Measurements from ENCODE around the gene ZNF747.
A peak's percentile ranks its signal among the peaks of the same experiment; 100 is the strongest.
"Not testable (repeated sequence)": the region's sequence is repeated elsewhere in the genome, so short reads cannot be mapped to it uniquely, and the experiment has no call there.

The ZNF747 gene

DNA sequence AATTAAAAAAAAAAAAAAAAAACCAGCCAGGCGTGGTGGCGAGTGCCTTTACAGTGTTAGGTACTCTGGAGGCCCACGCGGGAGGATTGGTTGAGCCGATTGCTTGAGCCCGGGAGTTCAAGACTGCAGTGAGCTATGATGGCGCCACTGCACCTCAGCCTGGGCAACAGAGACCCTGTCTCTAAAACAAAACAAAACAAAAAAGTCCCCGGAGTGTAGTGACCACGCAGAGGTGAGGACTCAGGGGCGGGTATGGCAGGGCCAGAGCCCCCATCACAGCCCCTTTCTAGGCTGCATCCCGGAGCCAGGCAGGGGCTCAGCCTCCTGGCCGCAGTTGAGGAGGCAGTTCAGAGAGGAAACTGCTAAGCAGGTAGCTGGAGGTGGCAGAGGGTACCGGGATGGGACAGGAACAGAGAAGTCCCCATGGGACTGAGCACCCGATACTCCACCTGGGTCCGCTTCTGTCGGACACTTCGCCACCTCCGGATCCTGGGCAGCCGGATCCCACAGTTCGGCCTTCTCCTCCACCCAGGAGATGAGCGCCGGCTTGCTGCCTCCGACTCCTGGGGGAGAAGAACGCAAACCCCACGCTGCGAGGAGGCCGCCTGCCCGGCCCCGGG, 800 bp downstream of the ZNF747 start:
- no peak for DNase-seq

DNA sequence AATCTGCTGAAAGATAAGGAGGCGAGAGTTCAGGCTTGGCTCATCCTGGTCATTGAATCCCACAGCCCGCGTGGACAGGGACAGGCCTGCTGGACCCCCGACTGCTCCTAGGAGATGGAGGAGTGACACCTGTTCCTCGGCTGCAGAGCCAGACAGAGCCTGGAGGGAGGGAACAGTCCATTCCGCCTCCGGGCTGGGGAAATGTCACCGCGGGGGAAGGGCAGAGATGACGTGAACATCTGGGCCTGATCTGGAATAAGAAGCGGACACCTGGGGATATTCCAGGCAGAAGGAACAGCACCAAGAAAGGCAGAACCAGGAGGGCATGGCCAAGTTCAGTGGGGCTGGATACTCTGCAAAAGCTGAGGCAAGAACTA, 1.5 kb downstream of the ZNF747 start:
- no peak for DNase-seq

DNA sequence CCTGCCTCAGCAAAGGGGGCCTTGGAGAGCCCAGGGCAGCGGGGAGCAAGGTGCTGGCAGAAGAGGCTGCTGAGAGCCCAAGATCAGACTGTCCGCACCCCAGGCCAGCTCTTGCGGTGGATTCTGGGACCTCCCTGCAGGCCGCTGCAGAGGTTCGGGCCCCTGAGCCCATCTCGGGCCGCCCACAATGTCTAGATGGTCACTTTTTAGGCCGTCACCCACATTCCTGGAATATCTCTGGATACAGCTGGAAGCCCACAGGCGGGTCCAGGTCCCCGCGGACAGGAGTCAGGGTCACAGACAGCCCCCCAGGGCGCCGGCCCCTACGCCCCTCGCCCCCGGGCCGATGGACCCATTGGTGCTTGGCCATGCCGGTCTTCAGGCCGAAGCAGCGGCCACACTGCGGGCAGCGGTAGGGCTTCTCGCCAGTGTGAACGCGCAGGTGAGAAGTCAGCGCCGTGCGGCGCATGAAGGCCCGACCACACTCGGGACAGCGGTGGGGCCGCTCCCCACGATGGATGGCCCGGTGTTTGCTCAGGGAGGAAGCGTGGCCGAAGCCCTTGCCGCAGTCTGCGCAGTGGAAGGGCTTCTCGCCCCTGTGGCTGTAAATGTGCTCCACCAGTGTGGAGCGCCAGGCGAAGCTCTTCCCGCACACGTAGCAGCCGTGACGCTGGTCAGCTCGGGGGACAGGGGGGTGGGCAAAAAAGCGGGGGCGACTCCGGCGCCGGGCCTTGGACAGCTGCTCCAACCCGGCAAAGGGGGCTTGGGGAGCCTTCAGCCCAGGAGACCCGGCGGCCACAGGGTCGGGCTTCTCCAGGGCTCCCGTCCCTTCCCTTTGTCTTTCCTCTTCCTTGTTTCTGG, 2.1 kb downstream of the ZNF747 start:
- no peak for DNase-seq

DNA sequence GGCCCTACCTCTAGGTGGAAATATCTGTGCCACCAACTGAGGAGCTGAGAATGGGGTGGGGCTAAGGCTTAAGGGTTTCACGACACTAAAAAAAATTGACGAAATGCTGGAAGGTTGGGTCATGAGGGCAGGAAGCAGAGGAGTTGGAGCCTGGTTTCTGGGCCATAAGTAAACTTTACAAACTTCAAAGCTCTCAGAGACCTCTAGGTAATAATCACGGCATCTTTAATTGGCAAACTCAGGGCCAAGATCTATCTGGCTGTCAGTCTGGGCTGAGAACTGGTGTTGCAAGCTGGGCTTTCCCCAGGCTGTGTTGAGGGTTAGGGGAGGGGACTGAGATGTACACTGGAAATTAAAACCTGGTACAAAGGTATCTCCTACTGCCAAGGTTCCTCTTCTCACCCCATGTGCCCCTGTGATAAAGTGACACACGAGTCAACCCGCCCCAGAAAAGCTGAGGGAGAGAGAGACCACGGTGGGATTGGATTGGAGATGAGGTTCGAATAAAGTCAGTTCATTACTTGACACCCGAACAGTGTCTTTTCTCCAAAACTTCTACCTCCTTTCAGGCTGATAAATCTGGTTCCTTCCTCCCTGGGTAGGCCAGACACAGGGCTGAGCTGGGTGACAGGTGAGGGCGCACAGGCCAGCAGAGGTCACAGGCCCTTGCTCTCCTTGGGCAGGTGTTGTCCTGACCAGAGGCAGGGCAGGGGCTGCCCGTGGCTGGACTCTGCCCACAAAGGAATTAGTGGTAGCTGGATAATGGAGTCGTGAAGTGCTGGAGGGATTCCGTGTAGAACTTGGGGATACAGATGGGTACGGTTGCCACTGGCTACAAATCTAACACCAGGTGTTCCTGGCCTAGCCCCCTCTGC, 4.3 kb downstream of the ZNF747 start:
- no peak for DNase-seq

DNA sequence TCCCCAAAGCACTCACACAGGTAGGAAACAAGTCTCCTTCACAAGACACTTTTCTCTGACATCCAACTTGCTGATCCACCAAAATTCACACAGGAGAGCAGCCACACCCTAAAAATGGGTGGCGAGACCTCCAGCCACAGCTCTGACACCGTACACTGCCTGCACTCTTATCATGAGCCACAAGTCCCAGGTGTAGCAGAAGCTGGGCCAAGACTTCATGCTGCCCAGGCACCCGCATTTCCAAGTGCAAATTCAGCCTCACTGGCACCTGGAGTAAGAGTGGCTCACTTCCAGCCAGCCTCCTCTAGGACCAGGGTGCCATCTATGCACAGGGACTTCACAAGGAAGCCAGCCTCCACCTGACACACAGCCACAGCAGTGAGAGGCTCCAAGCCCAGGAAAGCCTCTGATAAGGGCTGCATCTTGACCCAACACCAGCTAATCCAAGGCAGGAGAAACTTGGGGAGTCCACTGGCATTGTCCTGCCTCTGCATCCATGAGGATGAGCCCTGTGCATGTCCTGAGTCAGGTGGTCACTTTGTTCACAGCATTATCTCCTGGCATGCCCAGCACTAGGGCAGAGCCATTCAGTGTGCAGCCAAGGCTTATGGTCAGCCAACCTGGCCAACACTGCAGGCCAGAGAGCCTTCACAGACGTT, 5.7 kb downstream of the ZNF747 start:
- DNase-seq: no peak

DNA sequence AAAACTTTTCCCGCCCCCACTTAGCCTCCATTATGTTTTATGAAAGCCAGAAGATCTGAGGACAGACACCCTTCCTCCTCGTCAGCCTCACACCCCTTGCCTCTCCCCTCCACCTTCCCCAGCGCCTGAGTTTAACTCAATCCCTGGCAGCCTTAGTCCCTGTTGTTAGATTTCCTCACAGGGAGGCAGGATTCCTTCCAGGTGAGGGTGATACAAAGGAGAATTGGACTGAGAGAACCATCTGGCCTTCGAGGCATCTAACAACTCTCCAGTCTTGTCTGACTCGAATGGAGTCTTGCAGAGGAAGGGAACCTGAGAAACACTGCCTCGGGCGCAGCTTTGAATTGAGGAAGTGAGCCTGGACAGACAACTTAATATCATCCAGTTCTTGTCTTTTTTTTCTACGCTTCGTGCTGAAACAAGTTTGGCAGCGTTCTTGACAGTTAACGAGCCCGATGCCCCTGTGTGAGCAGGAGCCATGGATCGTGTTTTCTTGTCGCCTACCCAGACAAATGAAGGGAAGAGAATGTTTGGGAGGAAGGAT, 7.0 kb downstream of the ZNF747 start:
- no peak for DNase-seq

DNA sequence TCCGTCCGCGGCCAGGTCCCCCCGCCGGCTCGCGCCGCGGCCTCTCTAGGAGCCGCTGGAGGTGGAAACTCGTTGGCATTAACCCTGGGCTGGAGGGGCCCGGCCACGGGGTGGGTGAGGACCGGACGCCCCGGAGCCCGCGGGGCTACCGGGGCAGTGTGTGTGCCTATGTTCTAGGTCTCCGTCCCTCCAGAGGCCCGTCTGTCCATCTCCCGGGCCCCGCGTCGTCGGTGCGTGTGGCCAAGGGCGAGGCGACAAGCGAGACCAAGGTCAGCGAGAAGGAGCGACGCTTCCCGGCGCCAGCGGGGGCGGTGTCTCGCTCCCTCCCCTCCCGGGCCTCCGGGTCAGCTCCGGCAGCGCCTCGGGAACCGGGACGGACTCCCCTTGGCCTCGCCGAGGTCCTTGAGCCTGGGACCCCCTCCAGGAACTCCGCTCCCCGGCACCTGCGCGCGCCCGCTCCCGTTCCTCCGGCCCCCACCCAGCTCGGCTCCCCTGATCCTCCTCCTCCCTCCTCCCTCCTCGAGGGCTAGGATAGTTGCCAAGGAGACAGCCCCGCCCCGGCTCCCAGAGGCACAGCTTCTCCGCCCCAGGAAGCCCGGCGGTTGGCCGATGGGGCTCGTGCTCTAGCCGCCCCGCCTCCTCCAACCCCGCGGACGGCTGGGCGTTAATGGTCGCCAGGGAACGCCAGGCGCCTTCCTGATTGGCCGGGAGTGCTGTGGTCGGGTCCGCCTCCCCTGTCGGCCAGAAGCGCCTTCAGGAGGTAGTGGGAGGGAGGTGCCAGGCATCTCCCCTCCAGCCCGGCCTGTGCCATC, 7.6 kb downstream of the ZNF747 start:
- DNase-seq: peak; percentile 100

DNA sequence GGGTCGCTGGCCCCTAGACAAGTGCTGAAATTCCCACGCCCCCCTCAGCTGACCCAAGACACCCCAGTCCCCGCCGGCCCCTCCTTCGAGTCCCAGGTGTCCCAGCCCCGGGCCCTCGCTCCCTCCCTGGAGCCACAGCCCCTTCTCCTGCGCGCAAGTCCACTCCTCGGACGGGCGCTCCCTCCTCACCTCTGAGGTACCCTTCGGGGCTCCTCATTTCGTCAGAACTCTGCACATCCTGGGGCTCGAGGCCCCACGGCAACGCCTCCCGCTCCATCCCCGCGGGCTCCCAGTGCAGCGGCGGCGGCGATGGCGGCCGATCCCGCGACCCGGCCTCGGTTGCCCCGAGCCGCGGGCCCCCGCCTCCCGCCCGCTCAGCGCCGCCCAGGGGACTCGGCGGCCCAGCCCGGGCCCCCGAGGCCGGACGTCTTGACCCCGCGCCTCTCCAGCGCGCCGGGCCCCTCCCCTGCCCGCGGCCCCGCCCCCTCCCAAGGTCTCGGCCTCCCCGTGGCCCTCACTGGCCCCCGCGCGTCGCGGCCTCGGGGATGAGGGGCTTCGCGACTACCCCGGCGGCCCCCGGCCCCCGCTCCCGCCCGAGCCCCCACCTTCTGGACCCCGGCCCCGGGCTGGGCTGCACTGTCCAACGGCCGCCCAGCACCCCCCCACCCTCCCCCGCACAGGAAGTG, 8.4 kb downstream of the ZNF747 start, which contains the start of gene ZNF768:
TSS of gene ZNF768 (minus strand) at position 430 of the 686 bp plus-strand sequence. CDS start at position 277, 153 bp downstream.
- peak; percentile 65 for DNase-seq

DNA sequence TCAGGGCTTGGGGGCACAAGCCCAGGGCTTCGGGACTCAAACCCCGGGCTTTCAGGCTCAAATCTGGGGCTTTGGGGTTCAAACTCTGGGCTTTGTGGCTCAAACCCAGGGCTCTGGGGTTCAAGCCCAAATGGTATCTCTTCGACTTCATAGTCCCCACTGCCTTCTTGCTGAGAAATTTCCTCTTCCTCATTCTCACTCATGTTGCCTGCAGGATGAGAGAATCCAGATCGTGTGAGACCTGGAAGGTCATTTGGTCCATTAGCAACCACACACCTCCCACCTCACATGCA, 8.9 kb downstream of the ZNF747 start:
- DNase-seq: no peak

DNA sequence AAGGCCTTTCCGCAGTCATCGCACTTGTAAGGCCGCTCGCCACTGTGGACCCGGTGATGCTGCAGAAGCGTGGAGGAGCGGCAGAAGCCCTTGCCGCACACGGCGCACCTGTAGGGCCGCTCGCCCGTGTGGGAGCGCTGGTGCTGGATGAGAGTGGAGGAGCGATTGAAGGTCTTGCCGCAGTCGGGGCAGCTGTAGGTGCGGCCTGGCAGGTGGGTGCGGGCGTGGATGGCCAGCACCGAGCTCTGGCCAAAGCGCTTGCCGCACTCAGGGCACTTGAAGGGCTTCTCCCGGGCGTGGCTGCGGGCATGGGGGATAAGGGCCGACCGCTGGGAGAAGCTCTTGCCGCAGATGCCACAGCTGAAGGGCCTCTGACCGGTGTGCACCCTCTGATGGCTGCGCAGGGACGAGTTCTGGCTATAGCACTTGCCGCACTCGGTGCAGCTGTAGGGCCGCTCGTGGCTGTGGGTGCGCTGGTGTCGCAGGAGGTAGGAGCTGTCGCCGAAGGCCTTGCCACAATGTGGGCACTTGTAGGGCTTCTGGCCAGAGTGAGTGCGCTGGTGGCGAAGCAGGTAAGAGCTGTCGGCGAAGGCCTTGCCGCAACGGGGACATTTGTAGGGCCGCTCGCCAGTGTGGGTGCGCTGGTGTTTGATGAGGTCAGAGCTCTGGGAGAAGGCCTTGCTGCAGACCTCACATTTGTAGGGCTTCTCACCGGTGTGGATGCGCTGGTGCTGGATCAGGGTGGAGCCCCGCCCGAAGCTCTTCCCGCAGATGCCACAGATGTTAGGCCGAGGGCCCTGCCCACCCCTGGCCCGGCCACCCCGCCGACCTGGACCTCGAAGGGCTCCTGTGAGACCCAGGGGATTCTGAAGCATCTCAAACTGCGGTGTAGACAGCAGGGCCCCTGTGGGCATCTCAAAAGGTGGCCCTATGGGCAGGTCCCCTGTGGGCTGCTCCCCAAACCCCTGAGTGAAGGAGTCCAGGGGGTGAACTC, 9.8 kb downstream of the ZNF747 start:
- DNase-seq: no peak

DNA sequence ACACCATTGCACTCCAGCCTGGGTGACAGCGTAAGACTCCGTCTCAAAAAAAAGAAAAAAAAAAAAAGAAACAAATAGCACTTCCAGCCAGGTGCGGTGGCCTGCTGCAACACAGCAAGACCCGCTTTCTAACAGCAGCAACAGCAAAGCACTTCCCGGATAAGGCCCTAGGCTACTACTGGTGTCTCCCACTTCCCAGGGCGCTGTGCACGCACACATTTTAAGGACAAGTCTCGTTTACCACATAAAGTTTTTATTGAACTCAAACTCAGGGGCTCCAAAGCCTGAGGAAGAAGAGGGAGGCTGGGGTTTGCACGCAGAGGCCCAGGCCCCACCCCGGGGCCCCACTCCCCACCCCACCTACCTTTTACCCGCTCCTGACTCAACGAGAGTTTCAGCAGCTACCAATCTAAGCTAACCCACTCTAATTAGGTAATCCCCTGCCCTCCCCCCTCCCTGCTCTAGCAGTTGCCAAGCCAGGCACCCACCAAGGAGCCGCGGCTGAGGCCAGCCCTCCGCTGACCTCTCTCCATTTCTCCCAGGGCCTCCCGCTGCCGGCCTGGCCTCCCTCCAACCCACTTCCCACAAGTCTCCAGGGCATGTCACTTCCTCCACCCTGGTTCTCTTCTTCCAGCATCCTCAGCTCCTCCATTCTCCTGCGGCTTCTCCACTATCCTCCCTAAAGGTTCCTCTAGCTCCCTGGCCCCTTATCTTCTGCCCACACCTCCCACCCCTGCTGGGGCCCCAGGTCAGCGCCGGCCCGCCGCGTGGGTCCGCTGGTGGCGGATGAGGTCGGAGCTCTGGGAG, 10.7 kb downstream of the ZNF747 start:
- no peak for DNase-seq

DNA sequence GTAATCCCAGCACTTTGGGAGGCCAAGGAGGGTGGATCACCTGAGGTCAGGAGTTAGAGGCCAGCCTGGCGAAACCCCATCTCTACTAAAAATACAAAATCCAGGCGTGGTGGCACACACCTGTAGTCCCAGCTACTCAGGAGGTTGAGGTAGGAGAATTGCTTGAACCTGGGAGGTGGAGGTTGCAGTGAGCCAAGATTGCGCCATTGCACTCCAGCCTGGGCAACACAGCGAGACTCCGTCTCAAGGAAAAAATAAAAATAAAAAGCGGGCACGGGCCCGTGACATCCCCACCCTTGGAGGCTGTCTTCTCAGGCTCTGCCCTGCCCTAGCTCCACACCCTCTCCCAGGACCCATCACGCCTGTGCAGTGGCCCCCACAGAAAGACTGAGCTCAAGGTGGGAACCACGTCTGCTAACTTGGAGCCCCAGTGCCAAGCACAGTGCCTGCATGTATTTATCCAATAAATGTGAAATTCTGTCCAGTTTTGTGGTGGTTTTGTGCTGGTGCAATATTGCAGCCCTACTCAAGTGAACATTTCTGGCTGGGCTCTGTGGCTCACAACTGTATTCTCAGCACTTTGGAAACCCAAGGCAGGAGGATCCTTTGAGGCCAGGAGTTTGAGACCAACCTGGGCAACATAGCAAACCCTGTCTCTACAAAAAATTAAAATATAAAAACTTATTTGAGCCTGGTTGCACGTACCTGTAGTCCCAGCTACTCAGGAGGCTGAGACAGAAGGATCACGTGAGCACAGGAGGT, 11.8 kb downstream of the ZNF747 start:
- DNase-seq: not testable (repeated sequence)

DNA sequence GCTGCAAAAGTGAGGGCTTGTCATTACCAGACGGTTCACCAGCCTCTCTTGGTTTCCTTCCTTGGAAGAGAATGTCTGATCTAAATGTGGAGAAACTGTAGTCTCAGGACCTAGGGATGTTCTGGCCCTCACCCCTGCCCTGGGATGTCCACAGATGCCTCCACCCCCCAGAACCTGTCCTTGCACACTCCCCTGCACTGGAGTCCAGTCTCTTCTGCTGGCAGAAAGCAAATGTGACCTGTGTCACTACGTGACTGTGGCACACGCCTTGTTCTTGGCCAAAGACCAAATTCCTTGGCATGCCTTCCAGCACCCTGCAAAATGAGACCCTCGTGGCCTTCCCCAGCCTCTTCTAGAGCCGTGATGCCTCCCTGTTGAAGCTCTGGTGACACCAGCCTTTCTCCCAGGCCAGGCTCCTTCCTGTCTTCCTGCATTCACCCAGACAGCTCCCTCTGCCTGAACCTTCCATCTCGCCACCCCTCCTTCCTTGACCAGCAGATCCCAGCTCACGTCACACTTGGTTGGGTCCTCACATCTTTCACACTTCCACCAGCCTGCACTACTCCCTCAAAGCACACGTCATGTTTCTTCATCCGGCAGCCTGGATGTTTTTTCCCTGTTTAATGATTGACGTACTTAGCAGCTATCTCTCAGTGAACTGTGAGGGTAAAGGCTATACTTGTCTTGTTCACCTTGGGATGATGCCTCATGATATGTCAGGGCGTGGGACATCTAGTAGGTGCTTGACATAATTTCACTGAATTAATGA, 12.6 kb downstream of the ZNF747 start:
- DNase-seq: no peak

DNA sequence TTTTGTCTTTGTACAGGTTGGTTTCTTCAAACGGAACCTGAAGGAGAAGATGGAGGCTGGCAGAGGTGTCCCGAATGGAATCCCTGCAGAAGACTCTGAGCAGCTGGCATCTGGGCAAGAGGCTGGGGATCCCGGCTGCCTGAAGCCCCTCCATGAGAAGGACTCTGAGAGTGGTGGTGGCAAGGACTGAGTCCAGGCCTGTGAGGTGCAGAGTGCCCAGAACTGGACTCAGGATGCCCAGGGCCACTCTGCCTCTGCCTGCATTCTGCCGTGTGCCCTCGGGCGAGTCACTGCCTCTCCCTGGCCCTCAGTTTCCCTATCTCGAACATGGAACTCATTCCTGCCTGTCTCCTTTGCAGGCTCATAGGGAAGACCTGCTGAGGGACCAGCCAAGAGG, 13.2 kb downstream of the ZNF747 start:
- DNase-seq: no peak

DNA sequence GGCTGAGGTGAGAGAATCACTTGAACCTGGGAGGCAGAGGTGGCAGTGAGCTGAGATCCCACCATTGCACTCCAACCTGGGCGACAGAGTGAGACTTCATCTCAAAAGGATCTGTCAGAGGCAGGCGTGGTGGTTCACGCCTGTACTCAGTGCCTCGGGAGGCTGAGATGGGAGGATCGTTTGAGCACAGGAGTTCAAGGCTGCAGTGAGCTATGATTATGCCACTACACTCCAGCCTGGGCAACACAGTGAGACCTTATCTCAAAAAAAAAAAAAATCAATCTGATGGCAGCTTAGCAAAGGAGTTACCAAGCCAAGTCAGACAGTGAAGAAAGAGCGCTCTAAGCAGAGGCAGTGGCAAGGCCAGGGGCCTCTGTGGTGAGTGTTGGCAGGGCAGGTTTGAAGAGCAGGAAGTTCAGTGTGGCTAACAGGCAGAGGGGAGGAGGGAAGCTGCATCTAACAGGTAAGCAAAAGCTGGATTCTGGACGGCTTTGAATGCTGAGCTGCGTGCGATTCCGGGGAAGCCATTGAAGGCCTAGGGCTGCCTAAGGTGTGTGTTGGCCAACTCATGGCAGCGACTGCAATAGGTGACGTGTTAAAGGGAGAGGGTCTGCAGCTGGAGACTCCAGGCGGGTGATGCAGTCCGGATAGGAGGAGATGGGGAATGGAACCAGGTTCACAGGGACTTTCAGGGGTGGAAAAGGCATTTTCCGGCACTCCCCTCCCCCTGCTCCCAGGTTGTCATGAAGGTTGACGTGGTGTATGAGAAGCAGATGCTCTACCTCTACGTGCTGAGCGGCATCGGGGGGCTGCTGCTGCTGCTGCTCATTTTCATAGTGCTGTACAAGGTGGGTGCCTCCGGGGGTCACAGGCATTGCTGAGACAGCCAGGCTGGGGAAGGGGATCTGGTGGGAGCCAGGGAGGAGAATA, 15.3 kb downstream of the ZNF747 start:
- no peak for DNase-seq

DNA sequence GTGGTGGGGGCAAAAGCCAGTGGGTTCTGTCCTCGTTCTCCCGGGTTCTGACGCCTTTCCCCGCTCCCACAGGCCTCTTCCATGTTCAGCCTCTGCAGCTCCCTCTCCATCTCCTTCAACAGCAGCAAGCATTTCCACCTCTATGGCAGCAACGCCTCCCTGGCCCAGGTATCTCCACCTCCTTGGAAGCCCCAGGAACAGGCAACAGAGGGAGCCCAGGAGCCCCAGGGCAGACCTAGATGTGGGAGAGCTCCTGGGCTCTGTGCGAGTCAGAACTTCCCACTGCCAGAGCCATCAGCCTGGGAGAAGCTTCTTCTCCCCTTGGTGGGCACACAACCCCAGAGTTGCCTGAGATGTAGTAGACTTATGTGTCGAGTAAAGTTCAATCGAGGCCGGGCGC, 16.1 kb downstream of the ZNF747 start:
- no peak for DNase-seq
